Lung (tissue), 12 donors: ENCODE data around the gene LPXN. TPM values are rescaled to one million over a fixed set of nuclear protein-coding genes. Genes with fewer than 3 reads are reported as not detected.
A peak's percentile ranks its signal among the peaks of the same experiment; 100 is the strongest.
"Not testable (repeated sequence)": the region's sequence is repeated elsewhere in the genome, so short reads cannot be mapped to it uniquely, and the experiment has no call there.

Source experiments
- ATAC-seq: fragments of 200-7000 bp; cut with Tn5 transposase; one replicate; pipeline ENCODE4 v1.9.1; 2020; ENCODE audit warnings: moderate number of reproducible peaks; ENCODE audit not compliant: insufficient read depth, low FRiP score
- DNase-seq, 3 donors: peaks; one replicate each; pipeline ENCODE4 v3.0.0-alpha.2; 2013 to 2017
- H3K27ac ChIP-seq, 2 donors: one replicate each; pipeline ENCODE4 v1.5.1; 2013; ENCODE audit warnings: mild to moderate bottlenecking in 2 of 2, moderate library complexity in 2 of 2, control low read depth in 1 of 2, inconsistent platforms in 1 of 2, low read depth in 1 of 2, low read length in 1 of 2
- H3K27me3 ChIP-seq, 3 donors: one replicate each; pipeline ENCODE4 v1.5.1; 2013; ENCODE audit warnings: low read length in 2 of 3; ENCODE audit not compliant: control insufficient read depth in 3 of 3, insufficient read depth in 3 of 3
- H3K36me3 ChIP-seq, 4 donors: one replicate each; pipeline ENCODE4 v1.5.1; 2013; ENCODE audit warnings: low read length in 4 of 4, mild to moderate bottlenecking in 1 of 4, moderate library complexity in 1 of 4; ENCODE audit not compliant: control insufficient read depth in 4 of 4, insufficient read depth in 4 of 4
- H3K4me1 ChIP-seq, 5 donors: one replicate each; pipeline ENCODE4 v1.5.1; 2013; ENCODE audit warnings: low read length in 5 of 5, mild to moderate bottlenecking in 2 of 5, moderate library complexity in 1 of 5; ENCODE audit not compliant: control insufficient read depth in 5 of 5, insufficient read depth in 5 of 5
- H3K4me3 ChIP-seq: one replicate; pipeline ENCODE4 v1.5.1; 2013; ENCODE audit warnings: mild to moderate bottlenecking, control low read depth, moderate library complexity
- H3K9ac ChIP-seq, 2 donors: one replicate each; pipeline ENCODE4 v1.5.1; 2013; ENCODE audit warnings: low read length in 2 of 2, control low read depth in 1 of 2; ENCODE audit not compliant: insufficient read depth in 1 of 2
- H3K9me3 ChIP-seq, 4 donors: one replicate each; pipeline ENCODE4 v1.5.1; 2013; ENCODE audit warnings: low read length in 3 of 4, mild to moderate bottlenecking in 1 of 4, moderate library complexity in 1 of 4; ENCODE audit not compliant: control insufficient read depth in 4 of 4, insufficient read depth in 3 of 4
- CTCF ChIP-seq: IDR thresholded peaks from 2 replicates; pipeline ENCODE4 v1.5.1; 2012; ENCODE audit warnings: mild to moderate bottlenecking; ENCODE audit errors: control extremely low read depth, extremely low read depth
- WGBS, 2 donors: extraction: QIAGEN DNeasy Blood & Tissue Kit; methylation state at CpG; one replicate each; pipeline ENCODE4 v1.1.7; 2013; 5-methylcytosine and 5-hydroxymethylcytosine counted together
- polyA plus RNA-seq, 2 donors: library from polyadenylated mRNA; stranded (reverse); fragments of 200-250 nt; gene quantifications; one replicate each; pipeline ENCODE4 v1.2.1, GENCODE V29; 2013
- total RNA-seq, 2 donors: library from RNA; depleted of rRNA in 1 of 2; stranded (reverse); fragments of >200 nt in 1 of 2; gene quantifications; one replicate each; pipeline ENCODE4 v1.2.1, GENCODE V29; 2014 to 2021
- donor health status: control.
- donor health status: control.
- donor health status: Bipolar disorder and iron deficiency.
- donor health status: healthy.
- donor health status: DM: yes; HTN: yes; CAD: no.

Gene LPXN
- total and polyA plus RNA-seq, 4 donors = 9.3 to 35.0 (median 25.9) TPM

- Histone ChIP-seq H3K9me3 (no peaks in the 10 kb centered on the region), H3K4me1 (peaks cover 5 to 11% (median 7%) of the 10 kb centered on the region in 5 donors), H3K27ac (peak overlapping the region; percentile 58 to 76), H3K36me3 (peaks cover 0 to 11% (median 5%) of the 10 kb centered on the region in 4 donors), H3K27me3 (no peaks in the 10 kb centered on the region), H3K9ac (no peak overlapping the region), H3K4me3 (no peak overlapping the region)
- TF ChIP-seq CTCF = no peak
- ATAC-seq (no peak), DNase-seq (no peak)
- WGBS, 2 donors = 22 to 43% methylated on average over 4 of the region's 4 CpGs
Measured at GRCh38 chr11:58573451-58574104, 2.1 kb downstream of the LPXN start.

- H3K27ac ChIP-seq = peak overlapping the region in 1 of 2 donors; percentile 20
- H3K27me3 ChIP-seq, H3K9ac ChIP-seq, ATAC-seq, DNase-seq, H3K4me3 ChIP-seq, H3K9me3 ChIP-seq: not testable (repeated sequence)
- 87 to 93% methylated on average over 14 of the region's 14 CpGs for WGBS, 2 donors
- peaks cover 0 to 12% (median 5%) of the 10 kb centered on the region in 4 donors for H3K36me3 ChIP-seq
- peaks cover 5 to 11% (median 7%) of the 10 kb centered on the region in 5 donors for H3K4me1 ChIP-seq
Measured at GRCh38 chr11:58572906-58573305, 2.8 kb downstream of the LPXN start.

GRCh38 chr11:58567889-58568512 lies 7.7 kb downstream of the LPXN start:
- ATAC-seq (peak; percentile 82), DNase-seq (peak; percentile 47 to 66 (median 48))
- 50 to 54% methylated on average over 4 of the region's 4 CpGs for WGBS, 2 donors
- Histone ChIP-seq H3K9me3 (no peaks in the 10 kb centered on the region), H3K4me3 (no peak overlapping the region), H3K36me3 (peaks cover 0 to 12% (median 7%) of the 10 kb centered on the region in 4 donors), H3K9ac (no peak overlapping the region), H3K27ac (no peak overlapping the region), H3K27me3 (no peaks in the 10 kb centered on the region), H3K4me1 (peaks cover 0 to 1% (median 0%) of the 10 kb centered on the region in 5 donors)
- TF ChIP-seq CTCF = peak; percentile 45

- no peak for TF ChIP-seq CTCF
- no peaks in the 10 kb centered on the region for H3K4me1 ChIP-seq
Measured at GRCh38 chr11:58564231-58564630, 11.4 kb downstream of the LPXN start.

More at GRCh38 chr11:58564231-58564630, 11.4 kb downstream of the LPXN start:
- no peak overlapping the region for H3K4me3 ChIP-seq
- peaks cover 0 to 13% (median 5%) of the 10 kb centered on the region in 4 donors for H3K36me3 ChIP-seq
- H3K27me3 ChIP-seq = no peaks in the 10 kb centered on the region
- DNase-seq (no peak), ATAC-seq (no peak)
- no peaks in the 10 kb centered on the region for H3K9me3 ChIP-seq
- no peak overlapping the region for H3K9ac ChIP-seq
- no peak overlapping the region for H3K27ac ChIP-seq
